Mesothelial cell of epicardium (in vitro differentiated cells): ENCODE measurements around the gene SPTBN1. TPM values are rescaled to one million over a fixed set of nuclear protein-coding genes. Genes with fewer than 3 reads are reported as not detected.

Experiments
- DNase-seq, 2 experiments: peaks; one replicate each; pipeline ENCODE4 v3.0.0; 2021; ENCODE audit warnings: low spot score in 2 of 2; ENCODE audit not compliant: unreplicated experiment in 2 of 2
- H3K27ac Mint-ChIP-seq: 2 replicates; pipeline ENCODE4 v1.8.0; 2021; ENCODE audit warnings: mixed read lengths
- H3K27me3 Mint-ChIP-seq: 2 replicates; pipeline ENCODE4 v1.8.0; 2021; ENCODE audit warnings: low read depth, mixed read lengths
- H3K36me3 Mint-ChIP-seq: 2 replicates; pipeline ENCODE4 v1.8.0; 2021; ENCODE audit warnings: mixed read lengths
- H3K4me1 Mint-ChIP-seq: 2 replicates; pipeline ENCODE4 v1.8.0; 2021; ENCODE audit warnings: mixed read lengths
- H3K4me3 Mint-ChIP-seq: 2 replicates; pipeline ENCODE4 v1.8.0; 2021; ENCODE audit warnings: mild to moderate bottlenecking, moderate library complexity, mixed read lengths
- H3K9me3 Mint-ChIP-seq: 2 replicates; pipeline ENCODE4 v1.8.0; 2021; ENCODE audit warnings: mixed read lengths
- total RNA-seq: library from RNA; stranded (reverse); gene quantifications from 3 replicates; pipeline ENCODE4 v1.2.1, GENCODE V29; 2021
- TF ChIP-seq, protein P1 (sequence below): fragments of 200-600 bp; sonication (generic); IDR thresholded peaks from one replicate; pipeline ENCODE4 v1.5.0; 2021; ENCODE audit warnings: antibody characterized with exemption; ENCODE audit not compliant: unreplicated experiment

The SPTBN1 gene
- total RNA-seq, 1 donor from 2014 or later = 281 TPM

DNA sequence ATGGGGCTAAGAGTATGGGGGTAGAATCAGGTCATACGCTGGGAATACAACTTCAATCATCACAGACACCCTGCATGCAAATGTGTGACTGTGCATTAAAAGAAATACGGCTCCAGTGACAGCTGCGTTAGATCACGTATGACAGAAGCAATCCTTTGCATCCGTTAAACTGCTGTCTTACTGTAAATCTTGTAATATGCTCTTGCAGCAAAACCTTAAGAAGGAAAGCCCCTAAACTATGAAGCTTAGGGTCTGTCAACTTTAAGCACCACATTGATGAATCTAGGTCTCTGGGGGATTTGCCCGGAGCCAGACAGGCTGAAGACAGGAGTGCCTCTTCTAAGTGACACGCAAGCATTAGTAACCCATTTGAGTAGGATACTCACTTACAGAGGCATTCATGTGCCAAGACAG lies 182.7 kb downstream of the SPTBN1 start:
- no peaks in the 10 kb centered on the region for H3K9me3 Mint-ChIP-seq
- no peaks in the 10 kb centered on the region for H3K27me3 Mint-ChIP-seq
- TF ChIP-seq, protein P1, sequence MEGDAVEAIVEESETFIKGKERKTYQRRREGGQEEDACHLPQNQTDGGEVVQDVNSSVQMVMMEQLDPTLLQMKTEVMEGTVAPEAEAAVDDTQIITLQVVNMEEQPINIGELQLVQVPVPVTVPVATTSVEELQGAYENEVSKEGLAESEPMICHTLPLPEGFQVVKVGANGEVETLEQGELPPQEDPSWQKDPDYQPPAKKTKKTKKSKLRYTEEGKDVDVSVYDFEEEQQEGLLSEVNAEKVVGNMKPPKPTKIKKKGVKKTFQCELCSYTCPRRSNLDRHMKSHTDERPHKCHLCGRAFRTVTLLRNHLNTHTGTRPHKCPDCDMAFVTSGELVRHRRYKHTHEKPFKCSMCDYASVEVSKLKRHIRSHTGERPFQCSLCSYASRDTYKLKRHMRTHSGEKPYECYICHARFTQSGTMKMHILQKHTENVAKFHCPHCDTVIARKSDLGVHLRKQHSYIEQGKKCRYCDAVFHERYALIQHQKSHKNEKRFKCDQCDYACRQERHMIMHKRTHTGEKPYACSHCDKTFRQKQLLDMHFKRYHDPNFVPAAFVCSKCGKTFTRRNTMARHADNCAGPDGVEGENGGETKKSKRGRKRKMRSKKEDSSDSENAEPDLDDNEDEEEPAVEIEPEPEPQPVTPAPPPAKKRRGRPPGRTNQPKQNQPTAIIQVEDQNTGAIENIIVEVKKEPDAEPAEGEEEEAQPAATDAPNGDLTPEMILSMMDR = no peak
- H3K4me3 Mint-ChIP-seq = no peak overlapping the region
- no peak for DNase-seq
- peak overlapping the region; percentile 86 for H3K27ac Mint-ChIP-seq
- peaks cover 76% of the 10 kb centered on the region for H3K4me1 Mint-ChIP-seq
- peaks cover 27% of the 10 kb centered on the region for H3K36me3 Mint-ChIP-seq

DNA sequence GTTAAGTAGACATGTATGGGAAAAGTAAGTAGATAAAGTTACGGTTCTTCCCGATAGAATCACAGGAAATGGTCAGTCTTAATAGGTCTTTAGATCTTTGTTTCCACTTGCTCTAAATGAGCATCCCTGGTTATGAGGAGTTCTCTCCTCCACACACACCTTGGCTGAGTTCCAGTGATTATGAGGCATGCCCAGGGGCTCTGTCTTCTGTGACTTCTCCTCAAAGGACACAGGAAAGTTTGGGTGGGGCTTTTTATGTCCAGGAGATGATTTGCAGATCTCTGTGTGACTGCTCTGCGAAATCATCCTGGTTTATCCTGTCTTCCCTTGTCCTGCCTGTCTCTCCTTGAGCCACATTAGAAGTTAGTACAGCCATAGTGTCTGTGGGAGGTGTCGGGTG lies 183.5 kb downstream of the SPTBN1 start:
- H3K36me3 Mint-ChIP-seq = peaks cover 31% of the 10 kb centered on the region
- H3K4me1 Mint-ChIP-seq = peaks cover 69% of the 10 kb centered on the region
- H3K27ac Mint-ChIP-seq = peak overlapping the region; percentile 86
- no peaks in the 10 kb centered on the region for H3K9me3 Mint-ChIP-seq
- TF ChIP-seq, protein P1 = no peak
- no peaks in the 10 kb centered on the region for H3K27me3 Mint-ChIP-seq
- no peak for DNase-seq
- H3K4me3 Mint-ChIP-seq = no peak overlapping the region

DNA sequence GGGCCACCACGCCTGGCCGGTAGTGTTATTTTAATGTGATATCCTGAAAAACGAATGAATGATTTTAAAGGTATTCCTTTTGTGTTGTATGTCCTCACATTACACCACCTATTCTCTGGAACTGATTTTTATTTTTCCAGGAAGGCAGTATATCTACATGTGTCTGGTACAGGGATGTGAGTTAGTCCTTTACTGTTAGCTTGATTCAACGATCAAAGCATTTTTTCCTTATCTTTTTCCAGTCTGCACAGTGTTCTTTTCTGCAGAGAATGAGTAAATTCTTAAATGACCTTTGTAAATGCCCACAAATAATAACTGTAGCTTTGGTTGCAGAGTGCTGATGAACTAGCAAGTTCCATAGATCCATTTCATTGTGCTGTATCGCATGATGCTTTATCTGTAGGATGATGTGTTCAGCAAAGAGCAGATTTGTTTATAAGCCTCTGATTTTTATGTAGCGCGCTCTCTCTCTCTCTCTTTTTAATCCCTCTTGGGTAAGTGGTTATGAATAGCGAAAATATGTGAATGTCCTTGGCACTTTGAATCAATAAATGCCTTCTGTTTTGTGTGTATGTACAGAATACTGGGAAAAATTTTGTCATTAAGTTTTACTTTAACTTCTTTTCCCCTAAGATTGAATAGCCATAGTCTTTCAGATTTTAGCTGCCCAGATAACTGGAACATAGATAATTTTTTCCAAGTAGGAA lies 184.9 kb downstream of the SPTBN1 start:
- Mint-ChIP-seq H3K9me3 (no peaks in the 10 kb centered on the region), H3K27ac (peak overlapping the region; percentile 86), H3K36me3 (peaks cover 38% of the 10 kb centered on the region), H3K4me3 (no peak overlapping the region), H3K4me1 (peaks cover 58% of the 10 kb centered on the region), H3K27me3 (no peaks in the 10 kb centered on the region)
- TF ChIP-seq, protein P1 = no peak
- DNase-seq = no peak

DNA sequence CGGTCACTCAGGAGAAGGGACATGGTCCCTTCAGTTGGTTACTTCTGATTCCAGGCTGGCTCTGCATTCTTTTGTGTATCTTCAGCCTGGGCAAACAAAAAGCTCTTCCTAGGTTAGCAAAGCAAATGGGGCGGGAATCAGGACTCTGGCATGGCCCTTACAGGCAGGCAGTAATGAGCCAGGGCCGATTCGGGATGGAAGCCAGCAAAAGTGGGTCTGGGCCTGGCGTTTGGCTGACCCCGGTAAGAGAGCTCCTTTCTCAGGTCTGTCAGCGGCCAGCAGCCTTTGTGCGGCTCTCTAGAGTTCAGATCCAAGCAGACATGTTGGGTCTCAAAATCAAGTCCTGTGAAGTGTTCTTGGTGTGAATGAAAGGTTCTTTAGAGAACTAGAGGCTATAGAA lies 185.9 kb downstream of the SPTBN1 start:
- no peak for DNase-seq
- peak overlapping the region; percentile 91 for H3K27ac Mint-ChIP-seq
- H3K9me3 Mint-ChIP-seq = no peaks in the 10 kb centered on the region
- H3K4me3 Mint-ChIP-seq = no peak overlapping the region
- no peaks in the 10 kb centered on the region for H3K27me3 Mint-ChIP-seq
- TF ChIP-seq, protein P1 = no peak
- peaks cover 55% of the 10 kb centered on the region for H3K4me1 Mint-ChIP-seq
- H3K36me3 Mint-ChIP-seq = peaks cover 39% of the 10 kb centered on the region

- DNase-seq = no peak
- Mint-ChIP-seq H3K9me3 (no peaks in the 10 kb centered on the region), H3K36me3 (peaks cover 44% of the 10 kb centered on the region), H3K27me3 (no peaks in the 10 kb centered on the region), H3K27ac (peak overlapping the region; percentile 27), H3K4me3 (no peak overlapping the region), H3K4me1 (peaks cover 48% of the 10 kb centered on the region)
- TF ChIP-seq, protein P1 = no peak
Observed at GRCh38 chr2:54642677-54643430, 186.7 kb downstream of the SPTBN1 start.
